DND-41 (cell line): ENCODE measurements around the gene FGD6.

ENCODE experiments used
- ATAC-seq: fragments of 200-7000 bp; cut with Tn5 transposase; 3 replicates; pipeline ENCODE4 v1.9.1; 2021; ENCODE audit warnings: low read depth; ENCODE audit not compliant: insufficient read depth
- DNase-seq: peaks from one replicate; pipeline ENCODE4 v3.0.0-alpha.2; 2020
- H2AFZ ChIP-seq: 2 replicates; pipeline ENCODE4 v1.6.0; 2012; ENCODE audit warnings: low read depth, low read length
- H3K27ac ChIP-seq: 2 replicates; pipeline ENCODE4 v1.5.1; 2012; ENCODE audit warnings: low read length, inconsistent platforms
- H3K27me3 ChIP-seq: fragments of 200-600 bp; sonication (generic); 2 replicates; pipeline ENCODE4 v1.6.0; 2012; ENCODE audit warnings: low read length, mild to moderate bottlenecking, inconsistent platforms; ENCODE audit not compliant: insufficient read depth, poor library complexity
- H3K36me3 ChIP-seq: 2 replicates; pipeline ENCODE4 v1.5.1; 2012; ENCODE audit warnings: low read length, inconsistent platforms; ENCODE audit not compliant: insufficient read depth
- H3K4me1 ChIP-seq: 2 replicates; pipeline ENCODE4 v1.5.1; 2012; ENCODE audit warnings: mild to moderate bottlenecking, low read length; ENCODE audit not compliant: insufficient read depth
- H3K4me2 ChIP-seq: 2 replicates; pipeline ENCODE4 v1.6.0; 2012; ENCODE audit warnings: mild to moderate bottlenecking, moderate library complexity, low read length, inconsistent platforms; ENCODE audit not compliant: insufficient read depth
- H3K4me3 ChIP-seq, 2 experiments: fragments of 200-600 bp in 1 of 2; shearing (Covaris generic) in 1 of 2; 2 replicates each; pipeline ENCODE4 v1.5.1; 2012 to 2016; ENCODE audit warnings: inconsistent platforms in 2 of 2, low read length in 2 of 2, mild to moderate bottlenecking in 2 of 2, low read depth in 1 of 2, moderate library complexity in 1 of 2
- H3K79me2 ChIP-seq: 2 replicates; pipeline ENCODE4 v1.6.0; 2012; ENCODE audit warnings: low read length, inconsistent platforms; ENCODE audit not compliant: insufficient read depth
- H3K9ac ChIP-seq: 2 replicates; pipeline ENCODE4 v1.6.0; 2012; ENCODE audit warnings: low read depth, mild to moderate bottlenecking, inconsistent platforms, low read length, moderate library complexity
- H3K9me3 ChIP-seq: 2 replicates; pipeline ENCODE4 v1.5.1; 2012; ENCODE audit warnings: low read length, moderate library complexity, mild to moderate bottlenecking, inconsistent platforms; ENCODE audit not compliant: insufficient read depth, severe bottlenecking
- H4K20me1 ChIP-seq: 2 replicates; pipeline ENCODE4 v1.6.0; 2012; ENCODE audit warnings: low read length; ENCODE audit not compliant: insufficient read depth
- CTCF ChIP-seq: IDR thresholded peaks from 2 replicates; pipeline ENCODE4 v1.5.1; 2012; ENCODE audit warnings: borderline replicate concordance, low read length, moderate library complexity, mild to moderate bottlenecking; ENCODE audit not compliant: poor library complexity, severe bottlenecking; ENCODE audit errors: extremely low read depth
- EZH2 ChIP-seq: IDR thresholded peaks from 3 replicates; pipeline ENCODE4 v1.6.1; 2012; ENCODE audit warnings: borderline replicate concordance, low read depth, mild to moderate bottlenecking, moderate library complexity, low read length, inconsistent platforms; ENCODE audit not compliant: severe bottlenecking

Gene FGD6

GRCh38 chr12:95218150-95219133, 1.2 kb upstream of the FGD6 start:
- H2AFZ ChIP-seq, result peak overlapping the region; percentile 70

DNA sequence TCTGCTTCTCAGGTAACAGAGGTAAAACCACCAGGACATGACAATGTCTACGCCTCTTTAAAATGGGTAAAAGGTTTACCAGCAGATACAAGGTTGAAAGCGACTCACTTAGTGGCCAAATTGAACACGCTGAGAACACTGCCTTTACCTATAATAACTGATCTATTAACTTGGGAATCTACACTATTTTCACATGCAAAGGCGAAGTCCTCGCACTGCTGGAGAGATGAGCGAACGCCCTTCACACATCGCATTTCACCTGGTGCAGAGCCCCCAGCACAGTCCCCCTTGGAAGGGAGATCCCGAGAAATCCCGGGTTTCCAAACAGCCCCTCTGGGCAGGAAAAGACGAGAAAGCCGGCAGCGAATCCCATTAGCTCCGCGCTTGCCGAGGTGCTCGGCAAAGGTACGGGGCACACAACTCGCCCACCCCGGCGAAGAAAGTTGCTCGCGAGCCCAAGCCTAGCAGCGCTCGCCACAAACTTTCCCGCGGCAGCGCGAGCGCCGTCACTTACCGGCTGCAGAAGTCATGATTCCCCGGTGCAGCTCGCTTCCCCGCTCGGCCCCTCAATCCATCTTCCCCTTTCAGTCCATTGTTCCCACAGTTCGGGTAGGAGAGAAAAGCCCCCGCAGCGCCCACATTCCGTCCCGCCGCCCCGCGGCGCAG, 423 bp downstream of the FGD6 start:
- Histone ChIP-seq H3K27ac (peak overlapping the region; percentile 72), H3K4me2 (peak overlapping the region; percentile 89), H3K79me2 (peaks cover 42% of the 10 kb centered on the region), H3K4me1 (peaks cover 34% of the 10 kb centered on the region), H3K9me3 (no peaks in the 10 kb centered on the region), H2AFZ (peak overlapping the region; percentile 80), H3K27me3 (no peaks in the 10 kb centered on the region), H3K4me3 (peak overlapping the region; percentile 35 to 78; a peak in 3 of 4 replicates), H3K9ac (peak overlapping the region; percentile 71), H4K20me1 (peaks cover 14% of the 10 kb centered on the region; the same call in 1 of the 2 replicates), H3K36me3 (no peaks in the 10 kb centered on the region)
- TF ChIP-seq CTCF (no peak), EZH2 (no peak)
- DNase-seq (no peak), ATAC-seq (peak; percentile 42)

More at GRCh38 chr12:95218150-95219133, 1.2 kb upstream of the FGD6 start:
- Histone ChIP-seq H4K20me1 (peaks cover 20% of the 10 kb centered on the region; the same call in 1 of the 2 replicates), H3K36me3 (no peaks in the 10 kb centered on the region), H3K9ac (peak overlapping the region; percentile 71), H3K79me2 (peaks cover 58% of the 10 kb centered on the region), H3K27ac (peak overlapping the region; percentile 73), H3K27me3 (no peaks in the 10 kb centered on the region), H3K9me3 (no peaks in the 10 kb centered on the region), H3K4me2 (peak overlapping the region; percentile 71), H3K4me3 (peak overlapping the region; percentile 78 to 90), H3K4me1 (peaks cover 37% of the 10 kb centered on the region)
- ATAC-seq, result peak; percentile 10
- DNase-seq, result peak; percentile 58
- TF ChIP-seq CTCF (no peak), EZH2 (no peak)

GRCh38 chr12:95215949-95216348, 1.3 kb downstream of the FGD6 start:
- H3K4me2 ChIP-seq, result peak overlapping the region; percentile 89
- H3K36me3 ChIP-seq, result no peaks in the 10 kb centered on the region
- H2AFZ ChIP-seq, result no peak overlapping the region
- H3K27ac ChIP-seq, result no peak overlapping the region
- no peaks in the 10 kb centered on the region for H3K9me3 ChIP-seq
- peak overlapping the region in 1 of 2 experiments; percentile 78; a peak in 1 of 4 replicates for H3K4me3 ChIP-seq
- peaks cover 33% of the 10 kb centered on the region for H3K79me2 ChIP-seq
- peak overlapping the region; percentile 71; the same call in 1 of the 2 replicates for H3K9ac ChIP-seq
- H4K20me1 ChIP-seq, result peaks cover 10% of the 10 kb centered on the region; the same call in 1 of the 2 replicates
- H3K4me1 ChIP-seq, result peaks cover 34% of the 10 kb centered on the region
- TF ChIP-seq EZH2 (no peak), CTCF (no peak)
- no peaks in the 10 kb centered on the region for H3K27me3 ChIP-seq
- DNase-seq, result no peak
- ATAC-seq, result no peak
